ENCODE data around the gene RSRC1.
"Not testable (repeated sequence)": the region's sequence is repeated elsewhere in the genome, so short reads cannot be mapped to it uniquely, and the experiment has no call there.

The RSRC1 gene

GRCh38 chr3:158404131-158404718, 294.3 kb downstream of the RSRC1 start:
- H3K27ac ChIP-seq: no peak overlapping the region
- no peak for TF ChIP-seq CTCF (conservative IDR thresholded peaks at IDR 0.05; ENCODE audit: low read depth)
- POLR2A ChIA-PET (ENCODE audit: low non-redundant PET): no interaction called here
- DNase-seq (ENCODE audit: low spot score): no peak
- CTCF ChIA-PET: no interaction called here

- POLR2A ChIA-PET (ENCODE audit: low non-redundant PET): no interaction called here
- no peak for TF ChIP-seq CTCF (conservative IDR thresholded peaks at IDR 0.05; ENCODE audit: low read depth)
- CTCF ChIA-PET: interaction anchor here (0.6 to 0.7 kb wide), 3 partner anchors 8 to 1858 kb away, joined by 3 to 5 read pairs (median 3); no protein-coding TSS in a partner anchor
- no peak for DNase-seq (ENCODE audit: low spot score)
- H3K27ac ChIP-seq: no peak overlapping the region
Observed at GRCh38 chr3:158405507-158405906, 295.6 kb downstream of the RSRC1 start.

GRCh38 chr3:158407844-158408517, 298.1 kb downstream of the RSRC1 start:
- no peak overlapping the region for H3K27ac ChIP-seq
- no peak for TF ChIP-seq CTCF (conservative IDR thresholded peaks at IDR 0.05; ENCODE audit: low read depth)
- ChIA-PET CTCF (no interaction called here), POLR2A (ENCODE audit: low non-redundant PET) (no interaction called here)
- no peak for DNase-seq (ENCODE audit: low spot score)

GRCh38 chr3:158408518-158408897, 298.6 kb downstream of the RSRC1 start:
- DNase-seq (ENCODE audit: low spot score); CTCF ChIA-PET; H3K27ac ChIP-seq; POLR2A ChIA-PET (ENCODE audit: low non-redundant PET): not testable (repeated sequence)

- ChIA-PET POLR2A (ENCODE audit: low non-redundant PET) (no interaction called here), CTCF (no interaction called here)
- no peak for TF ChIP-seq CTCF (conservative IDR thresholded peaks at IDR 0.05; ENCODE audit: low read depth)
- H3K27ac ChIP-seq: no peak overlapping the region
- no peak for DNase-seq (ENCODE audit: low spot score)
Observed at GRCh38 chr3:158418035-158418434, 308.1 kb downstream of the RSRC1 start.

- no peak for DNase-seq (ENCODE audit: low spot score)
- ChIA-PET CTCF (interaction anchor here (0.6 to 0.7 kb wide), 3 partner anchors 65 to 1528 kb away, joined by 3 to 4 read pairs (median 4); no protein-coding TSS in a partner anchor), POLR2A (ENCODE audit: low non-redundant PET) (no interaction called here)
- H3K27ac ChIP-seq: no peak overlapping the region
- no peak for TF ChIP-seq CTCF (conservative IDR thresholded peaks at IDR 0.05; ENCODE audit: low read depth)
Observed at GRCh38 chr3:158419820-158420653, 310.1 kb downstream of the RSRC1 start.

Measured in RWPE1 (cell line).